Stimulated activated CD8-positive, alpha-beta memory T cell treated with anti-CD3 and anti-CD28 coated beads, Interleukin-2, amount 100 ng/mL, for 48 hours (primary cell): ENCODE data around the gene NAMPT.
"Not testable (repeated sequence)": the region's sequence is repeated elsewhere in the genome, so short reads cannot be mapped to it uniquely, and the experiment has no call there.

Experiments used
- DNase-seq, 2 donors: peaks; one replicate each; pipeline ENCODE4 v3.0.0-alpha.2; 2020; ENCODE audit warnings: low read depth in 2 of 2

The NAMPT gene

DNA sequence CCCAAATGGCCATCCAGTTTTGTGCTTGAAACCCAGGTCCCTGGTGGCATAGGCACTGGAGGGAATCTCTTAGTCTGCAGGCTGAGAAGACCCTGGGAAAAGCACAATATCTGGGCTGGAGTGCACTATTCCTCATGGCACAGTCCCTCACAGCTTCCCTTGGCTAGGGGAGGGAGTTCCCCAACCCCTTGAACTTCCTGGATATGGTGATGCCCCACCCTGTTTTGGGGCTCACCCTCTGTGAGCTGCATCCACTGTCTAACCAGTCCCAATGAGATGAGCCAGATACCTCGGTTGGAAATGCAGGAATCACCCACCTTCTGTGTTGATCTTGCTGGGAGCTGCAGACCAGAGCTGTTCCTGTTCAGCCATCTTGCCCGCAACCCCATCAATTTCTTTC lies 19.8 kb upstream of the NAMPT start:
- no peak for DNase-seq

DNA sequence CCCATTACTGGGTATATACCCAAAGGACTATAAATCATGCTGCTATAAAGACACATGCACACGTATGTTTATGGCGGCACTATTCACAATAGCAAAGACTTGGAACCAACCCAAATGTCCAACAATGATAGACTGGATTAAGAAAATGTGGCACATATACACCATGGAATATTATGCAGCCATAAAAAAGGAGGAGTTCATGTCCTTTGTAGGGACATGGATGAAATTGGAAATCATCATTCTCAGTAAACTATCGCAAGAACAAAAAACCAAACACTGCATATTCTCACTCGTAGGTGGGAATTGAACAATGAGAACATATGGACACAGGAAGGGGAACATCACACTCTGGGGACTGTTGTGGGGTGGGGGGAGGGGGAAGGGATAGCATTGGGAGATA lies 13.8 kb upstream of the NAMPT start:
- not testable (repeated sequence) for DNase-seq

DNA sequence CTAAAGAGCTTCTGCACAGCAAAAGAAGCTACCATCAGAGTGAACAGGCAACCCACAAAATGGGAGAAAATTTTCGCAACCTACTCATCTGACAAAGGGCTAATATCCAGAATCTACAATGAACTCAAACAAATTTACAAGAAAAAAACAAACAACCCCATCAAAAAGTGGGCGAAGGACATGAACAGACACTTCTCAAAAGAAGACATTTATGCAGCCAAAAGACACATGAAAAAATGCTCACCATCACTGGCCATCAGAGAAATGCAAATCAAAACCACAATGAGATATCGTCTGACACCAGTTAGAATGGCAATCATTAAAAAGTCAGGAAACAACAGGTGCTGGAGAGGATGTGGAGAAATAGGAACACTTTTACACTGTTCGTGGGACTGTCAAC lies 13.4 kb upstream of the NAMPT start:
- DNase-seq = not testable (repeated sequence)

DNA sequence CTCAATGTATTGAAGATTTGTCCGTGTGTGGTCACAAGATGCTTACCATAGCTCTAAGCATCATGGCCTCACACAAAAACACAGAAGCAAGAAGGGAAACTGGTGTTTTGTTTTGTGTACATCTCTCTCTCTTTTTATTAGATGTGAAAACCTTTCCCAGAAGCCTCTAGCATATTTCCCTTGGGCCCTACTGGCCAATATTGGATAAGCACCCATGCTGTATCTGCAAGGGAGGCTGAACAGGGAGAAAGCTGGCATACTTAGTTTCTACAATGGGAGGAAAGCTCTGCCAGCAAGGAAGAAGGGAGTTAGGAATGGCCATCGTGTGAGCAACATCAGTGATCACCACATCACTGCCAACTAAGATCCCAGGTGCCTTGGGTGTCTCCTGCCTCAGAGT lies 9.6 kb upstream of the NAMPT start:
- no peak for DNase-seq

DNA sequence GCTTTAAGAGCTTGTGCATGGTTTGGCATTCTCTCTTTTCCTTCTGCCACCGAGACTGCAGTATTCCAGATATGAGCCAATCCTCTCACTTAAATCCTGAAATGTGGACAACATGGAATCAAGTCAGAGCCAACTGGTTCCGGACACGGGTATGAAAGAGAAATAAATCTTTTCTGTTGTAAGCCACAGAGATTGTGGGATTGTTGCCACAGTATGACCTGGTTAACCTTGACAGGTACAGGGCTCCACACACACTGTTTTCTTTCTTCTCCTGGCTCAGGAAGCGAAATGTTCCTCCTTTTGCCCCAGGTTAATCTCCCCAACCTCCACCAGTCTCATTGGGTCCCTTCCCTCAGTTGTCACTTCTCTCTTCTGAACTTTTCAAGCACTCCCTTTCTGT lies 6.5 kb upstream of the NAMPT start:
- DNase-seq = no peak

DNA sequence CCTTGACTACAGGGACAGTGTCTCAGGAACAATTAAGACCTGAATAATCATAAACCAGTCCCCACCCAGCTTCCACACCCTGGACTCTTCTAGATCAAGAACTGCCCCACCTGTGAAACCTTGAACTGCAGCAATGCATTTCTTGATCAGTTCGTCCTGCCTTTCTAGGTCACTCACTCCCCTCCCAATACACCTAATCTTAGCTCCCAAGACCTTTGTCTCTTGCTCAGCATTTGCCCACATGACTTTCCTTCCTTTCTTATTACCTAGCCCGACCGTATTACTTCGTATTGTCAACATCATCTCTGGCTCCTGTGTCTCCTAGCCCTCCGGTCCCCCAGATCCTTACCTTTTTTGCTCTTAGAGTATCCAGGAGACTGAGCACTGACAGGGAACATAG lies 5.5 kb upstream of the NAMPT start:
- DNase-seq = no peak

DNA sequence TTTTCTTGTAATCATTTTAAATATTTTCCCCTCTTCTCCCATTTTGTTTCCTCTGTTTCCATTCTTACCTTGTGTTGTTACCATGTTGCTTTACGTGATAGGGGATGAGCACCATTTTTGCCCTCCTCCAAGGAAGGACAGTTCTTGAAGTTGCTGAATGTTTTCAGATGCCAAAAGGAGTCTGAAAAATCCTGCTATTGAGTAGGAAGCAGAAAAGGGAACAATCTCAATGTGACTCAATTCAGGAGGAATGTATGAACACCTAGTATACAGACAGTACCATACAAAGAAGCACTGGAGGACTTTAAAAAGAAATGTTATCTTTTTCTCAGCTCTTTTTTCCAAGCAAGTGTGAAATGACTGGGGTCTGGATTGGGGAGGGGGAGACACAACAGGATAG lies 5.1 kb upstream of the NAMPT start:
- DNase-seq = no peak

DNA sequence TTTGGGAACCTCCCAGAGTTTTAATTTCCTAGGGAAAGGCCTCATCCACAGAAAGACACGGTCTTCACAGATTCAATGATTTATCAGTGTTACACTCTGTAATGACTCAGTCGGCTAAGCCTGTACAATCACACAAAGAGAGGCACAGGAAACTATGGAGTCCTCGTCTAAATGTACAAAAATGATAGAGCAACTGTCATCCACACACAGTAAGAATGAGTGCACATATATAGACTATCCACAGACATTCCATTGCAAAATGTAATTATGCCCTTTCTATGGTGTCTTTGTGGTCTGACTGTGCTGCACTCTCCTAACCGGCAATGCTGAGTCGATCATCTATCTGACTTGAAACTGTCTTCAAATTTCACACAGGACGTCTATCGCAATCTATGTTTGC lies 3.5 kb upstream of the NAMPT start:
- no peak for DNase-seq

DNA sequence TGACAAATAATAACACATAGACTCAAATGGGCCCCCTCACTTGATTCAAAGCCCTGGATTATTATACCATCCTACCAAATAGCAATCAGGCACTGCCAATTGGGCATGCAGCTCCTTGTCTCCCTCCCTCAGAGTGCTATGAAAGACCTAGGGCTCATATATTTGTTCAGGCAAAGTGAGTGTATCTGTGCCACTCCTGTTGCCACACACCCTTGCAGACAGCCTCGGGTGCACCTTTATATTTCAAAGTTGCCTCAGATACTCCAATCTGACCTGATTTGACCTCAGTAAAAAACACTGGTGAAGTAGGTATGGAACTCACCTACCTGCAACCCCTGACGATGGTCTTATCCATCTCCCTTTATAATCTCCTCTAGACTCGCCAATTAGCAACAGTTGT lies 3.0 kb upstream of the NAMPT start:
- no peak for DNase-seq

DNA sequence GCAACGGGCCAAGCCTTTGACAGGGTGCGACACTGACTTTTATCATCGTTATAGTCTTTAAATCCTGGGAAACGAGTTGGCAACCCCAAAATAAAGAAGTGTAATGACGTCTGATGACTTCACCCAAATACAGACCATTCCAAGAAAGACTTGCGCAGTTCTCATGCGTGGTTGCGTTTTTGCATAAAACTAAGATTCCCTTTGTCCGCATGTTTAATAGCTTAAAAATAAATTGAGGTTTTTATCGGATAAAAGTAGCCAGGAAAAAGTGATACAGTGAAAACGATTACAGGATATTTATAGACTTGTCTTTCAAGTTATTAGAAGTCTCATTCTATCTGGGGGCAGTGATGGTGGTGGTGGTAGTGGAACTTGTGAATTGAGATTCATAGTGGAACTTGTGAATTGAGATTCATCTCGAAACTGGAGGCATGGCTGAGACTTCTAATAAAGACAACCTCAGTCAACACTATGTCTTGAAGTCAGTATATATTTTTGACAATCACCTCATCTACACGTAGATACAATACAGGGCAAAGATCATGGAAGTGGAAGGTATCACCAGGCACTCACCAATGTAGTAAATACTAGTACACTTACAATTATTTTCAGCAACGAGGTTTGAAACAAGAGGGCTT lies 1.2 kb upstream of the NAMPT start:
- DNase-seq = peak in 1 of 2 donors; percentile 11

DNA sequence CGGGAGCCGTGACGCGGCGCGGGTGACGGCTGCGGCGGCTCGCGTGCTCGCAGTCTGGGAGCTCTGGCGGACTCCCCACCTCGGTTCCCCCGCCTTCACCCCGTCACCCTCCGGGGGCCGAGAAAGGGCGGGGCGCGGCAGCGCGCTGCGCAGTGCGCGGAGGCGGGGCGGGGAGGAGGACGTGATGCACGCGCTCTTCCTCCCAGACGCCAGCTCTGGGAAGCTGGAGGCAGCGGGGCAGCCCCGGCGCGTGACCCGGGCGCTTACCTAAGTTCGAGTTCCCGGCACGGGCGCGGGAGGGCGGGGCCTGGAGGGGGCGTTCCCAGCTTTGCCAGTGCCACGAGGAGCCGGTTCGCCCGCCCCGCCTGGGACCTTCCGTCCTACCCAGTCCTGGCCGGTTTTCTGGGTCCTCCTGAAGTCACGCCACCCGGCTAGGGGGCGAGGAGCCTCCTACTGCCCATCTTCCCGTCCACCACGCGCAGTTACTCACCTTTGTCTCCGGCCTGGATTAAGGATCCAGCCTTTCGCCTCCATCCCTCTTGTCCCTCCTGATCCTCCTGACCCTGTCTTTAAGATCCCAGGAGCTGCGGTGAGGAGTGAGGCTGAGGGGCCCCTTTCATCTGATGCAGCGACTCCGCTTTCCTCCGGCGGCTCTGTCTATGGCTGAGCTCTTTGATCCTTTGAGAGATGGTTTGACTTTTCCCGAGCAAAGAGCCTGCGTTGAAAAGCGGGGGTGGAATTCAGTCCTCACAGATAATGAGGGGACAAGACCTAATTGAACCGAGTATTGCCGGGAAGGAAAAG lies 470 bp upstream of the NAMPT start:
- peak; percentile 100 for DNase-seq

DNA sequence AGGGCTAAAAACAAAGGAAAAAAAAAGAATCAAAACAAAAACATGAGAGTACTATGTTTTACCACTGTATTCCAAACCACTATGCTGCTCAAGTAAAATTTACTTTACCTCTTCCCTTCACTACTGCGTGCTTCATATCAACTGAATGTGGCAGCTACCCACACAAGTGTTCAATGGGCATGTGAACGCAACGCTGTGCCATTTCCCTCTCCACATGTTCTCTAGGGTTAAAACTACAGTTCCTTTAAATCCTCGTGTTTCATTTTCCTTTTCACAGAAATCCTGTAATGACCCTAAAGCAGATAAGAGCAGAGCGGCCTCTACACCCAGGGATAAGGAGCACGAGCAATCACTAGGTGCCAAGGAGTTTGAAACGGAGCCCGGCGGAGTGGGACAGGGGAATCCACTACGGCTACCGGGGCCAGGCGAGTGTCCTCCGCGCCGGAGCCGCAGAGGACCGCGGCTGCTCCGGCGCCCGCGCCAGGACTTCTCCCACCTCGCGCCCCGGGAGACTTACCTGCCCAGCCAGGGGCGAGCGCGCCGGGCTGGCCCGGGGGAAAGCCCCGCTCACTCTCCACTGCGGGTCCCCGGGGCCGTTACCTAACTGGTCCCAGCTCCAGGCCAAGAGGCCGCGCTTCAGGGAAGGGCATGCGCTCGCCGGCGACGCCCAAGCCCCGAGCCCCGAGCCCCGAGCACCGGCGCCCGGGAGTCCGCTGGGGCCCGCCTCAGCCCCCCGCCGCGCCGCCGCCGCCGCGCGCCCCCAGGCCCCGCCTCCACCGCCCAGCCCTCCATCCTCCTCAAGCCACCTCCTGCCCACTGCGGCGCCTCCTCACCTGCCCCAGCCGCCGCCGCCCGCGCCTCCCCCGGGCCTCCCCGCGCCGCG lies 711 bp downstream of the NAMPT start:
- peak; percentile 39 to 46 for DNase-seq

DNA sequence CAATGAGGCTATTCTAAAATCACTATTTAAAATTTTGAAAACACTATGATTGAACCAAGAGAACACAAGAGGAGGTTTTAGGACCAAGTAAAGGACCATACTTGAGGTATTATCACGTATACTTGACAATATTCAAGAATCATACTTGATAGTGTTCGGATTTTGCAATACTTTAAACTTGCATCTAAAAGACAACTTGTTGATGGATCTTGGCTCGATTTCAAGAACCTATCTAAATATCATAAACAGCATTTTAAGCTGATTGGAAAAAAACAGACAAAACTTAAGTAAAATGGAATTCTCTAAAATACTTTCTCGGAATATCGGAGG lies 1.3 kb downstream of the NAMPT start:
- no peak for DNase-seq

DNA sequence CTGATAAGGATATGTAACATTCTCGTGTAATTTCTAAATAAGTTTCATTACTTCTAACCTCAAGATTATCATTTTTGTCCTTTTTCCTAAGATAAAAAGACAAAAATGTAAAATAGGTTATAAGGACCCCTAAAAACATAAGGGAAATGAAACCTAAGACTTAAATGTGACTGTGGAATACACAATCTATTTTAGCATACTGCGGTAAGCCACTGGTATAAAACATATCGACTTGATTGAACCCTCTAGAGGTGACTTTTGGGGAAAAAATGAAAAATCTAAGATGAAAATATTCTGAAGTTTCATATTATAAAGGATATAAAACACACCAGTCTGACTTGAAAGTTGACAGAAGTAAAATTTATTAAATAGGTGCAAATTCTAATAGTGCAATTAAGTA lies 1.9 kb downstream of the NAMPT start:
- no peak for DNase-seq

DNA sequence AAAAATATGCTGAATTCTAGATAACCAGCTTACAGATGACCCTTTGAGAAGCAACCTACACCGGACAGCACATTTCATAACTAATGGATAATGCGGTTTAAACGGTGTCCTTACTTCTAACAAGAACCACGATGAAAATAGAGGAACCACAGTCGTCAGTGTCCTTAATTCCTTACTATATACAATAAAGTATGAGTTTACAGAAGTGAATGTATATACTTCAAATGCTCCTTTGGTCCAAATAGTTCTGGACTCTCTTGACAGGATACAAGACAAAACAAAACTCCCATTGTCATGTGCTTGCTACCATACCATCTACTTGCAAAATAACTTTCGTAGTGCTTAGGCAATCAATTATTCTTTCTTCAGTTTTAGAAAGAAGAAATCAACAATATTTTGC lies 2.4 kb downstream of the NAMPT start:
- no peak for DNase-seq

DNA sequence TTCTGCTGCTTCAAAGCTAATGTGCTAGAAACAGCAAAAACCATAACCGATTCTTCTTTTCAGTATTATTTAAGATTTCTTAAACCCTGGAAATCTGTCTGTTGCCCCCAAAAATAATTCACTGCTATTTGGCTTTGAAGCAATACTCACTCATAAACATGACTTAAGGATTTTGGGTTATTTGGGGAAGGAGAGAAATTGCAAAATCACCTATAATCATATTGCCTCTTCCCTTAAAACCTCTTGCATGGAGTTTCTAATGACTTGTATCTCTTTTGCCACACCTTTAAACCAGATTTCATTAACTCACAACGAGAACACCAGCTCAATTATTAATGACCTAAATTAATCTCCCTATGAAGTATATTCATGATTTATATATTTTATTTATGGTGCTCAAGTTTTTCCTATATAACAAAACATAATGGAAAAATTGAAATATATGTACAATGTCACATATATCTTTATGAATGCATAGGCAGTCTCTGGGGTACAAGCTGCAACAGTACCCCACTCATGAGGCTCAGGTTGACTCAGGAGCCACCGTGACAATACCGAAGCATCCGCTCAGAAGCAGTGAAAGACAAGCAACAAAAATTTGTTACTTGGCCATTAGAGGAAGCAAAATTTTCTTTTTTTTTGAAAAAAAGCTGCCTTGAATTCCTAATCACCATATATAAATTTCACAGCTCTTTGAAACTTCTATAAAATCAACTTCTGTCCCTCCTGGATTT lies 3.0 kb downstream of the NAMPT start:
- DNase-seq = no peak

DNA sequence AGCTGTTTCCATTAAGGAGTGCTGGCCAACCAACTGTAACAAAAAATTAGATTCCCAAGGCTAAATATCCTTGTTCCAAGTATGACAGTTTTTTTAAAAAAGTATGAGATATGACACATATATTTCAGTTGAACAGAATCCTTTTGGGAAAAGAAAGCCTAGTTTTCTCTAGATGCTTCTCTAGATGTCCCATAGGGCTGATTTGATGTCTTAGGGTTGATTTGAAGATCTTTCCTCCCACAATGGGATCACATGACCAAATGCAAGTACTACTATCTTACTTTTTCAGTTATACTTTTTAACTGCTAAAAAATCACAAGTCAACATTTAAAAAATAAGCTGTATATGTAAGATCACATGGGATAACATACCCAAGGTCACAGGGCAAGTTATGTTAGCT lies 3.7 kb downstream of the NAMPT start:
- no peak for DNase-seq

DNA sequence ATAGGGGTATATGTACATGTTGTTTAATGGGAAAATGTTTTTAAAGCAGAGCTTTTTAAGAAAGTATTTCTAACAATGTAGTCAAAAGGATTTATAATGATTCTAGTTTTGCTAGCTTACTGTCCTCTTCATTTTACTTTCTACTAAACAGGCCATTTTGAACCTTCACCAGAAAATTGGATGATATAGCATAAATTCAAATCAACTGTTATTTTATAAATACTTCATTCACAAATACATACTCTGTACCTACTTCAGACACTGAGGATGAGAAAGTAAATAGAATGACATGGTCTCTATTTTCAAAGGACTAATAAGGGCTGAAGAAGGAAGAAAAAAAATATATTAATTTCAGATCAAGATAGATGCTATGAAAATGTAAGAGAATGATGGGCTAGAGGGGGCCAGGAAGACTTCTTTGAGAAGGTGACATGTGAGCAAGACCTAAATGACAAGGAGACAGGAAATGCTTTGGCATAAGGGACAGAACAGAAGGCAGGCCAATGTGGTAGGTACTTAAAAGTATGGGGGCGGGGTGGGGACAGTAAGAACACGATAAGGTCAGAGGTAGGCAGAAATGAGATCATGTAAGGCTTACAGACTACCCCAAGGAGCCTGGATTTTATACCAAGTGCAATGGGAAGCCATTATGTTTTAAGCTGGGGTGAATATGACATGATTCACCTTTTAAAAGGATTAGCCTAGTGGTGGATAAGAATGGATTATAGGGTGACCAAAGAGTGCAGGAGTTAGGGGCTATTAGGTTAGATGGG lies 5.2 kb downstream of the NAMPT start:
- DNase-seq = no peak

DNA sequence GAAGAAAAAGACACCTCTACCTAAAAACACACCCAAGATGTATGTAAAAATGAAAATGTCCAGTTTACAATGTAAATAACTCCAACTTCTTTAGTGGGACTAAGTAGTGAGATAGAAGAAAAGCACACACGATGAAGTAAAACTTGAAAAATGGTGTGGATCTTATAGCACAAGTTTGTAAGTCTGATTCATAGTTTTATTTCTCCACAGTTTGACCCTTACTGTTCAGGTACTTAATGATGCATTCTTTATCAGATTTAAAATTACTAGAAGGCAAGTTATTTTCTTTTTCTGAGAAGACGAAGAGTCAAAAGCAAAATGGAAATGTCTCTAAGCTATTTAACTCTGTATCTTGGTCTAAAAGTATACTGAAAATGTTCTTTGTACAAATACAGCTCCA lies 6.1 kb downstream of the NAMPT start:
- DNase-seq = no peak

DNA sequence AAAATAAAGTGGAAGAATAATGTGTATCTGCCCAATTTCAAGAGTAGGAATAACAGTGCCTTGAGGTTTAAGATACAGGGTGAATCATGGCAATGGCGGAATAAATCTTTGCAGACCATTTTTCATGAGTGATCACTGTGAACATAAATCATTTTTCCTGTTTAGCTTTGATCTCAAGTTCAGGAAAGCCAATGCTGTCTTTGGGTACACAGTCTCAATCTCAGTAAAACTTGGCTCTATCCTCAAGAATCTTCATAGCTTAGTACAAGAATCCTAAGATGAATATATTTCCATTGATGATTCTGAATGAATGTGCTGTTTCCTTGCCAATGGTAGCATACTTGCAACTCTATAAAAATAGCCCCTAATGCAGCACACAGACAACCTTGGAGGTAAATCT lies 6.8 kb downstream of the NAMPT start:
- DNase-seq = no peak

DNA sequence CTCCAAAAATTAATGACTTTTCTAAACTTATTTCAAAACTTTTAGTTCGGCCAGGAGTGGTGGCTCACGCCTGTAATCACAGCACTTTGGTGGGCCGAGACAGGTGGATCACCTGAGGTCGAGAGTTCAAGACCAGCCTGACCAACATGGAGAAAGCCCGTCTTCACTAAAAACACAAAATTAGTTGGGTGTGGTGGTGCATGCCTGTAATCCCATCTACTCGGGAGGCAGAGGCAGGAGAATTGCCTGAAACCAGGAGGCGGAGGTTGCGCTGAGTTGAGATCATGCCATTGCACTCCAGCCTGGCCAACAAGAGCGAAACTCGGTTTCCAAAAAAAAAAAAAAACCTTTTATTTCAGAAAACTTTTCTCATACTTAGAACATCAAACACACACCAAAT lies 8.3 kb downstream of the NAMPT start:
- DNase-seq = no peak
